Effector memory CD4-positive, alpha-beta T cell (primary cell): ENCODE results near the gene TRPM2.
"Not testable (repeated sequence)": the region's sequence is repeated elsewhere in the genome, so short reads cannot be mapped to it uniquely, and the experiment has no call there.

Experiments
- DNase-seq, 3 donors: peaks; one replicate each; pipeline ENCODE4 v3.0.0-alpha.2; 2020
- H3K27ac ChIP-seq: 2 replicates; pipeline ENCODE4 v1.7.0; 2013; ENCODE audit warnings: mild to moderate bottlenecking, low read length, moderate library complexity; ENCODE audit not compliant: insufficient read depth, poor library complexity, severe bottlenecking
- H3K27me3 ChIP-seq: replicated peaks from 2 replicates; pipeline ENCODE4 v1.7.0; 2013; ENCODE audit warnings: mild to moderate bottlenecking, low read length; ENCODE audit not compliant: insufficient read depth, control insufficient read depth, poor library complexity, severe bottlenecking
- H3K36me3 ChIP-seq: 2 replicates; pipeline ENCODE4 v1.7.0; 2013; ENCODE audit warnings: mild to moderate bottlenecking, low read length, moderate library complexity; ENCODE audit not compliant: control insufficient read depth, insufficient read depth
- H3K4me1 ChIP-seq: 2 replicates; pipeline ENCODE4 v1.7.0; 2013; ENCODE audit warnings: low read length, mild to moderate bottlenecking; ENCODE audit not compliant: control insufficient read depth, insufficient read depth, poor library complexity, severe bottlenecking
- H3K4me3 ChIP-seq: 2 replicates; pipeline ENCODE4 v1.7.0; 2013; ENCODE audit warnings: low read length, low read depth, mild to moderate bottlenecking; ENCODE audit not compliant: insufficient read depth, poor library complexity, severe bottlenecking
- H3K9me3 ChIP-seq: 2 replicates; pipeline ENCODE4 v1.7.0; 2013; ENCODE audit warnings: mild to moderate bottlenecking, low read length, moderate library complexity; ENCODE audit not compliant: control insufficient read depth

The TRPM2 gene

GRCh38 chr21:44334329-44335030 is 18.9 kb upstream of the TRPM2 start:
- Histone ChIP-seq H3K9me3 (no peaks in the 10 kb centered on the region), H3K36me3 (peaks cover 20% of the 10 kb centered on the region), H3K27me3 (no peaks in the 10 kb centered on the region), H3K27ac (no peak overlapping the region), H3K4me3 (no peak overlapping the region), H3K4me1 (no peaks in the 10 kb centered on the region)
- no peak for DNase-seq

GRCh38 chr21:44335266-44336059 is 18.0 kb upstream of the TRPM2 start:
- Histone ChIP-seq H3K9me3 (no peaks in the 10 kb centered on the region), H3K27ac (no peak overlapping the region), H3K27me3 (no peaks in the 10 kb centered on the region), H3K36me3 (peaks cover 20% of the 10 kb centered on the region), H3K4me3 (no peak overlapping the region), H3K4me1 (peaks cover 7% of the 10 kb centered on the region)
- no peak for DNase-seq

- Histone ChIP-seq H3K9me3 (no peaks in the 10 kb centered on the region), H3K27ac (no peak overlapping the region), H3K27me3 (no peaks in the 10 kb centered on the region), H3K4me3 (no peak overlapping the region), H3K4me1 (peaks cover 7% of the 10 kb centered on the region), H3K36me3 (peaks cover 13% of the 10 kb centered on the region)
- DNase-seq = no peak
Observed at GRCh38 chr21:44337449-44337848, 16.0 kb upstream of the TRPM2 start.

- no peak overlapping the region for H3K27ac ChIP-seq
- H3K4me3 ChIP-seq = no peak overlapping the region
- H3K9me3 ChIP-seq = no peaks in the 10 kb centered on the region
- peak; percentile 36 to 49 (median 41) for DNase-seq
- H3K4me1 ChIP-seq = peaks cover 7% of the 10 kb centered on the region
- peaks cover 13% of the 10 kb centered on the region for H3K36me3 ChIP-seq
- H3K27me3 ChIP-seq = no peaks in the 10 kb centered on the region
Observed at GRCh38 chr21:44337941-44338895, 15.2 kb upstream of the TRPM2 start.

- H3K9me3 ChIP-seq = no peaks in the 10 kb centered on the region
- H3K4me1 ChIP-seq = peaks cover 7% of the 10 kb centered on the region
- H3K27ac ChIP-seq = peak within 1 kb of the TSS; percentile 97
- no peaks in the 10 kb centered on the region for H3K27me3 ChIP-seq
- DNase-seq = peak; percentile 91 to 92 (median 92)
- peak within 1 kb of the TSS; percentile 67 for H3K4me3 ChIP-seq
- peaks cover 13% of the 10 kb centered on the region for H3K36me3 ChIP-seq
Observed at GRCh38 chr21:44338971-44339910, 14.2 kb upstream of the TRPM2 start, which contains the start of gene CFAP410. Gene CFAP410, minus strand, starts transcription at chr21:44339390. Its CDS starts 196 bp downstream, at chr21:44339194.

- H3K27ac ChIP-seq, H3K9me3 ChIP-seq, DNase-seq: not testable (repeated sequence)
Observed at GRCh38 chr21:44341726-44342458, 11.5 kb upstream of the TRPM2 start.

GRCh38 chr21:44342981-44343380 is 10.4 kb upstream of the TRPM2 start:
- H3K4me3 ChIP-seq, H3K27ac ChIP-seq, H3K4me1 ChIP-seq, H3K36me3 ChIP-seq, H3K27me3 ChIP-seq, H3K9me3 ChIP-seq, DNase-seq: not testable (repeated sequence)

More at GRCh38 chr21:44341726-44342458, 11.5 kb upstream of the TRPM2 start:
- H3K36me3 ChIP-seq, H3K4me3 ChIP-seq, H3K4me1 ChIP-seq, H3K27me3 ChIP-seq: not testable (repeated sequence)

- no peaks in the 10 kb centered on the region for H3K36me3 ChIP-seq
- H3K27me3 ChIP-seq = no peaks in the 10 kb centered on the region
- H3K4me3 ChIP-seq = no peak overlapping the region
- peaks cover 7% of the 10 kb centered on the region for H3K4me1 ChIP-seq
- no peak overlapping the region for H3K27ac ChIP-seq
- no peaks in the 10 kb centered on the region for H3K9me3 ChIP-seq
- DNase-seq = no peak
Observed at GRCh38 chr21:44344541-44345183, 8.8 kb upstream of the TRPM2 start.
